Measurements from ENCODE around the gene TBX18. TPM values are rescaled to one million over a fixed set of nuclear protein-coding genes. Genes with fewer than 3 reads are reported as not detected.

TBX18 gene
- total and polyA plus RNA-seq, 10 of the 15 experiments (the other 5 are each of a cell fraction or from before 2014, with no cell fraction given) = 0.03 to 6.1 (median 0.17) TPM; not detected in 6

DNA sequence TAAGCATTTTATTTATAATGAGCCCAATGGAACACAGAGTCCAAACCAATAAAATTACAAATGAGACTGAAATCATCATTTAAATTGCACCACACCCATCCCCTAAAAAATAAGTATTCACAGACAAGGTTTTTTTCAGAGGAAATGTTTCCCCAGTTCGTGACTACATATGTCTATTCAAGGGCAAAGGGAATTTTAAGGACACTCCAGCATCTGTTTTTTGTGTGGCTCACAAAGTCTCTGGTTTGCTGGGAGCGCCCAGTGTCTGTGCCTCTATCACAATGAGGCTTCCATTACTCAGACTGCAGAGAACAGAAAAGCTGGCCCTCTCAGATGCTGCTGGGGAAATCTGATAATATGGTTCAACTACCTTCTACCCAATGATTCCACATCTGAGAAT, 16.0 kb downstream of the TBX18 start (continued):
- TF ChIP-seq CHD4 (IDR thresholded peaks at IDR 0.05) (no peak), PAX5 (IDR thresholded peaks at IDR 0.05; ENCODE audit: borderline replicate concordance, low read depth, low read length) (no peak), IRF4 (IDR thresholded peaks at IDR 0.05; ENCODE audit: low read depth, low read length) (no peak), SRF (IDR thresholded peaks at IDR 0.05; ENCODE audit: low read depth in 2 of 2, low read length in 2 of 2) (no peak), MTA3 (IDR thresholded peaks at IDR 0.05; ENCODE audit: borderline replicate concordance, low read length) (no peak), SUZ12 (IDR thresholded peaks at IDR 0.05; ENCODE audit: unreplicated experiment) (no peak), EP300 (IDR thresholded peaks at IDR 0.05; ENCODE audit: borderline replicate concordance in 1 of 2, control insufficient read depth in 1 of 2, low read depth in 2 of 2, low read length in 2 of 2) (no peak)

DNA sequence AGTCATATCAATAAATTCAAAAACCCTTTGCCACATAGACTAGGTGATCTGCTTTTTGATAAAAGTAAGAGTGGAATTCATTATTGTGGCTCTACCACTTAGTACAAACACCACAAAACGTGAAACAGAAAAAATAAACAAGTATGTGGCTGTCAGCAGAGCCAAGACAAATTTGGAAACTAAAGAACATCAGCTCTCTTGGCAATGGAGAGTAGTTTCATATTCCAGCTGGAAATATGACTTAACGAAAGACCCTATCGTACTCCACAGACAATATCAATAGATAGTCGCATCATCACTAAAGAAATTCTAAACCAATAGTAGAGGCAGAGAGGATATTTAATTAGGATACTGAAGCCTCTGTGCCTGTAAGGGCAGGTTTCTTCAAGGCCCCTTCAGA, 20.8 kb downstream of the TBX18 start:
- FAIRE-seq (no peak), ATAC-seq (no peak), DNase-seq (ENCODE audit: low read depth, low spot score) (no peak)
- H3K9ac ChIP-seq (ENCODE audit: control insufficient read depth, insufficient read depth, low read length) = no peak overlapping the region
- WGBS (ENCODE audit: insufficient coverage, insufficient replicate concordance, low lambda C conversion rate, missing lambda C conversion rate) = 66% methylated on average over 4 of the region's 4 CpGs
- no peaks in the 10 kb centered on the region for H3K27me3 ChIP-seq (replicated peaks in 1 of 2; ENCODE audit: control insufficient read depth in 2 of 2, insufficient read depth in 2 of 2, low read length in 1 of 2)
- ChIA-PET POLR2A (no interaction called here), CTCF (interaction anchor here (1.3 kb wide), 1 partner anchor 315 kb away, joined by 3 read pairs; no protein-coding TSS in a partner anchor), RAD21 (ENCODE audit: unreplicated experiment) (no interaction called here), SMC1A (ENCODE audit: uncharacterized antibody, unreplicated experiment) (no interaction called here)
- no peaks in the 10 kb centered on the region for H3K36me3 ChIP-seq (ENCODE audit: control insufficient read depth in 2 of 2, insufficient read depth in 2 of 2, low read length in 1 of 2)
- no peaks in the 10 kb centered on the region for H3K4me1 ChIP-seq (ENCODE audit: control insufficient read depth, insufficient read depth, low read length)
- no TSS peak for BruUV-seq (replicated peaks)
- H3K4me3 ChIP-seq = no peak overlapping the region
- H4K20me1 ChIP-seq (ENCODE audit: control insufficient read depth, insufficient read depth) = no peaks in the 10 kb centered on the region
- H3K79me2 ChIP-seq (ENCODE audit: control insufficient read depth, insufficient read depth, low read length) = no peaks in the 10 kb centered on the region
- H3K9me3 ChIP-seq (replicated peaks; ENCODE audit: control insufficient read depth, insufficient read depth, low read length) = no peaks in the 10 kb centered on the region
- H3K4me2 ChIP-seq (ENCODE audit: control insufficient read depth, insufficient read depth) = no peak overlapping the region
- H2AFZ ChIP-seq (ENCODE audit: control insufficient read depth, low read depth, low read length) = no peak overlapping the region
- in situ Hi-C loops (cut with MboI) (no loop called here), intact Hi-C loops (cut with micrococcal nuclease; ENCODE audit: unreplicated experiment) (no loop called here)
- H3K27ac ChIP-seq (ENCODE audit: control insufficient read depth, insufficient read depth) = no peak overlapping the region
- TF ChIP-seq BCL11A (IDR thresholded peaks at IDR 0.05; ENCODE audit: low read depth, low read length) = no peak
- TF ChIP-seq, protein P1, sequence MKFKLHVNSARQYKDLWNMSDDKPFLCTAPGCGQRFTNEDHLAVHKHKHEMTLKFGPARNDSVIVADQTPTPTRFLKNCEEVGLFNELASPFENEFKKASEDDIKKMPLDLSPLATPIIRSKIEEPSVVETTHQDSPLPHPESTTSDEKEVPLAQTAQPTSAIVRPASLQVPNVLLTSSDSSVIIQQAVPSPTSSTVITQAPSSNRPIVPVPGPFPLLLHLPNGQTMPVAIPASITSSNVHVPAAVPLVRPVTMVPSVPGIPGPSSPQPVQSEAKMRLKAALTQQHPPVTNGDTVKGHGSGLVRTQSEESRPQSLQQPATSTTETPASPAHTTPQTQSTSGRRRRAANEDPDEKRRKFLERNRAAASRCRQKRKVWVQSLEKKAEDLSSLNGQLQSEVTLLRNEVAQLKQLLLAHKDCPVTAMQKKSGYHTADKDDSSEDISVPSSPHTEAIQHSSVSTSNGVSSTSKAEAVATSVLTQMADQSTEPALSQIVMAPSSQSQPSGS (IDR thresholded peaks at IDR 0.05; ENCODE audit: low read length) = no peak
- TF ChIP-seq LARP7 (IDR thresholded peaks at IDR 0.05) = no peak
- TF ChIP-seq YBX1 (IDR thresholded peaks at IDR 0.05) = no peak
- TF ChIP-seq DPF2 (IDR thresholded peaks at IDR 0.05) = no peak
- TF ChIP-seq HDAC6 (IDR thresholded peaks at IDR 0.05; ENCODE audit: unreplicated experiment) = no peak
- no peak for TF ChIP-seq ATF7 (IDR thresholded peaks at IDR 0.05; ENCODE audit: low read depth)
- no peak for TF ChIP-seq NFIC (IDR thresholded peaks at IDR 0.05; ENCODE audit: low read depth, low read length)
- no peak for TF ChIP-seq RFX5 (IDR thresholded peaks at IDR 0.05; ENCODE audit: low read depth, low read length)
- TF ChIP-seq CREM (IDR thresholded peaks at IDR 0.05; ENCODE audit: low read depth) = no peak
- no peak for TF ChIP-seq TCF7 (IDR thresholded peaks at IDR 0.05; ENCODE audit: borderline replicate concordance)
- TF ChIP-seq, protein P2, sequence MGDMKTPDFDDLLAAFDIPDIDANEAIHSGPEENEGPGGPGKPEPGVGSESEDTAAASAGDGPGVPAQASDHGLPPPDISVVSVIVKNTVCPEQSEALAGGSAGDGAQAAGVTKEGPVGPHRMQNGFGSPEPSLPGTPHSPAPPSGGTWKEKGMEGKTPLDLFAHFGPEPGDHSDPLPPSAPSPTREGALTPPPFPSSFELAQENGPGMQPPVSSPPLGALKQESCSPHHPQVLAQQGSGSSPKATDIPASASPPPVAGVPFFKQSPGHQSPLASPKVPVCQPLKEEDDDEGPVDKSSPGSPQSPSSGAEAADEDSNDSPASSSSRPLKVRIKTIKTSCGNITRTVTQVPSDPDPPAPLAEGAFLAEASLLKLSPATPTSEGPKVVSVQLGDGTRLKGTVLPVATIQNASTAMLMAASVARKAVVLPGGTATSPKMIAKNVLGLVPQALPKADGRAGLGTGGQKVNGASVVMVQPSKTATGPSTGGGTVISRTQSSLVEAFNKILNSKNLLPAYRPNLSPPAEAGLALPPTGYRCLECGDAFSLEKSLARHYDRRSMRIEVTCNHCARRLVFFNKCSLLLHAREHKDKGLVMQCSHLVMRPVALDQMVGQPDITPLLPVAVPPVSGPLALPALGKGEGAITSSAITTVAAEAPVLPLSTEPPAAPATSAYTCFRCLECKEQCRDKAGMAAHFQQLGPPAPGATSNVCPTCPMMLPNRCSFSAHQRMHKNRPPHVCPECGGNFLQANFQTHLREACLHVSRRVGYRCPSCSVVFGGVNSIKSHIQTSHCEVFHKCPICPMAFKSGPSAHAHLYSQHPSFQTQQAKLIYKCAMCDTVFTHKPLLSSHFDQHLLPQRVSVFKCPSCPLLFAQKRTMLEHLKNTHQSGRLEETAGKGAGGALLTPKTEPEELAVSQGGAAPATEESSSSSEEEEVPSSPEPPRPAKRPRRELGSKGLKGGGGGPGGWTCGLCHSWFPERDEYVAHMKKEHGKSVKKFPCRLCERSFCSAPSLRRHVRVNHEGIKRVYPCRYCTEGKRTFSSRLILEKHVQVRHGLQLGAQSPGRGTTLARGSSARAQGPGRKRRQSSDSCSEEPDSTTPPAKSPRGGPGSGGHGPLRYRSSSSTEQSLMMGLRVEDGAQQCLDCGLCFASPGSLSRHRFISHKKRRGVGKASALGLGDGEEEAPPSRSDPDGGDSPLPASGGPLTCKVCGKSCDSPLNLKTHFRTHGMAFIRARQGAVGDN (IDR thresholded peaks at IDR 0.05) = no peak
- TF ChIP-seq, protein P3, sequence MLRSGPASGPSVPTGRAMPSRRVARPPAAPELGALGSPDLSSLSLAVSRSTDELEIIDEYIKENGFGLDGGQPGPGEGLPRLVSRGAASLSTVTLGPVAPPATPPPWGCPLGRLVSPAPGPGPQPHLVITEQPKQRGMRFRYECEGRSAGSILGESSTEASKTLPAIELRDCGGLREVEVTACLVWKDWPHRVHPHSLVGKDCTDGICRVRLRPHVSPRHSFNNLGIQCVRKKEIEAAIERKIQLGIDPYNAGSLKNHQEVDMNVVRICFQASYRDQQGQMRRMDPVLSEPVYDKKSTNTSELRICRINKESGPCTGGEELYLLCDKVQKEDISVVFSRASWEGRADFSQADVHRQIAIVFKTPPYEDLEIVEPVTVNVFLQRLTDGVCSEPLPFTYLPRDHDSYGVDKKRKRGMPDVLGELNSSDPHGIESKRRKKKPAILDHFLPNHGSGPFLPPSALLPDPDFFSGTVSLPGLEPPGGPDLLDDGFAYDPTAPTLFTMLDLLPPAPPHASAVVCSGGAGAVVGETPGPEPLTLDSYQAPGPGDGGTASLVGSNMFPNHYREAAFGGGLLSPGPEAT (IDR thresholded peaks at IDR 0.05; ENCODE audit: low read depth) = no peak

Measured in GM12878 (cell line).